Placental pericyte (primary cell): ENCODE measurements around the gene DEK. TPM values are rescaled to one million over a fixed set of nuclear protein-coding genes. Genes with fewer than 3 reads are reported as not detected.

Source experiments
- small RNA-seq: library from RNA; depleted of rRNA; stranded (forward); fragments of <200 nt; gene quantifications from one replicate; pipeline ENCODE3, GENCODE V24; 2012; ENCODE audit warnings: low replicate concordance
- total RNA-seq: library from RNA; depleted of rRNA; stranded (reverse); fragments of >200 nt; gene quantifications from 2 replicates; pipeline ENCODE4 v1.2.3, GENCODE V29; 2012

The DEK gene
- total RNA-seq, result 86.4 and 119 TPM in 2 replicates

GRCh38 chr6:18264219-18264922 lies at the start of gene DEK:
TSS of gene DEK (minus strand) at chr6:18264530. CDS start at chr6:18263987, 543 bp downstream.

Small RNAs within 50 kb of the gene (small RNA-seq; reads per million reads assigned to genes)
- gene AL138825.1 (not detected), gene RF00019 (not detected), gene RNU6-263P (0.16 reads per million)

Other genes starting within 250 kb of the DEK start
- gene NHLRC1, start 141.9 kb downstream of the DEK start, total RNA-seq, result 2.0 and 2.4 TPM in 2 replicates
- 8.8 and 13.0 TPM in 2 replicates for gene TPMT, start 109.5 kb downstream of the DEK start, total RNA-seq
- gene KDM1B, start 109.1 kb downstream of the DEK start, total RNA-seq, result 11.2 and 18.3 TPM in 2 replicates
- 0.44 and 1.4 TPM in 2 replicates for gene RNF144B, start 122.8 kb upstream of the DEK start, total RNA-seq